RWPE2 (cell line): ENCODE results near the gene SLIT3.

Experiments used
- ATAC-seq: fragments of 200-7000 bp; cut with Tn5 transposase; 3 replicates; pipeline ENCODE4 v1.9.1; 2021; ENCODE audit warnings: low read depth
- DNase-seq: peaks from one replicate; pipeline ENCODE4 v3.0.0-alpha.2; 2020; ENCODE audit warnings: low spot score
- H3K27ac ChIP-seq: fragments of 450-650 bp; 2 replicates; pipeline ENCODE4 v1.5.1; 2017; ENCODE audit warnings: mild to moderate bottlenecking; ENCODE audit not compliant: poor library complexity, severe bottlenecking
- H3K27me3 ChIP-seq: fragments of 250-450 bp; sonication (Bioruptor Pico); 2 replicates; pipeline ENCODE4 v1.5.1; 2021; ENCODE audit warnings: mild to moderate bottlenecking, moderate library complexity; ENCODE audit not compliant: insufficient read depth, poor library complexity, severe bottlenecking
- H3K36me3 ChIP-seq: fragments of 250-450 bp; sonication (Bioruptor Pico); 2 replicates; pipeline ENCODE4 v1.5.1; 2020; ENCODE audit warnings: low read depth, mild to moderate bottlenecking, moderate library complexity
- H3K4me1 ChIP-seq: fragments of 250-450 bp; sonication (Bioruptor Pico); 2 replicates; pipeline ENCODE4 v1.5.1; 2021; ENCODE audit warnings: mild to moderate bottlenecking, moderate library complexity; ENCODE audit not compliant: insufficient read depth, poor library complexity, severe bottlenecking
- H3K4me3 ChIP-seq: fragments of 250-450 bp; sonication (Bioruptor Pico); 2 replicates; pipeline ENCODE4 v1.5.1; 2021; ENCODE audit warnings: mild to moderate bottlenecking, moderate library complexity; ENCODE audit not compliant: severe bottlenecking
- H3K9me3 ChIP-seq: fragments of 250-450 bp; sonication (Bioruptor Pico); 2 replicates; pipeline ENCODE4 v1.5.1; 2021; ENCODE audit warnings: mild to moderate bottlenecking, moderate library complexity; ENCODE audit not compliant: severe bottlenecking
- TF ChIP-seq, protein P1 (sequence below): fragments of 450-650 bp; IDR thresholded peaks from one replicate; pipeline ENCODE4 v1.5.1; 2017; ENCODE audit warnings: mild to moderate bottlenecking, moderate library complexity; ENCODE audit not compliant: poor library complexity, severe bottlenecking

Gene SLIT3

GRCh38 chr5:168765086-168765550, 535.8 kb downstream of the SLIT3 start:
- H3K27me3 ChIP-seq: no peaks in the 10 kb centered on the region
- no peak overlapping the region for H3K27ac ChIP-seq
- no peaks in the 10 kb centered on the region for H3K9me3 ChIP-seq
- no peaks in the 10 kb centered on the region for H3K4me1 ChIP-seq
- no peaks in the 10 kb centered on the region for H3K36me3 ChIP-seq
- no peak overlapping the region for H3K4me3 ChIP-seq
- DNase-seq (no peak), ATAC-seq (no peak)
- TF ChIP-seq, protein P1, sequence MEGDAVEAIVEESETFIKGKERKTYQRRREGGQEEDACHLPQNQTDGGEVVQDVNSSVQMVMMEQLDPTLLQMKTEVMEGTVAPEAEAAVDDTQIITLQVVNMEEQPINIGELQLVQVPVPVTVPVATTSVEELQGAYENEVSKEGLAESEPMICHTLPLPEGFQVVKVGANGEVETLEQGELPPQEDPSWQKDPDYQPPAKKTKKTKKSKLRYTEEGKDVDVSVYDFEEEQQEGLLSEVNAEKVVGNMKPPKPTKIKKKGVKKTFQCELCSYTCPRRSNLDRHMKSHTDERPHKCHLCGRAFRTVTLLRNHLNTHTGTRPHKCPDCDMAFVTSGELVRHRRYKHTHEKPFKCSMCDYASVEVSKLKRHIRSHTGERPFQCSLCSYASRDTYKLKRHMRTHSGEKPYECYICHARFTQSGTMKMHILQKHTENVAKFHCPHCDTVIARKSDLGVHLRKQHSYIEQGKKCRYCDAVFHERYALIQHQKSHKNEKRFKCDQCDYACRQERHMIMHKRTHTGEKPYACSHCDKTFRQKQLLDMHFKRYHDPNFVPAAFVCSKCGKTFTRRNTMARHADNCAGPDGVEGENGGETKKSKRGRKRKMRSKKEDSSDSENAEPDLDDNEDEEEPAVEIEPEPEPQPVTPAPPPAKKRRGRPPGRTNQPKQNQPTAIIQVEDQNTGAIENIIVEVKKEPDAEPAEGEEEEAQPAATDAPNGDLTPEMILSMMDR: no peak

GRCh38 chr5:168756453-168757391, 544.2 kb downstream of the SLIT3 start:
- Histone ChIP-seq H3K36me3 (no peaks in the 10 kb centered on the region), H3K27ac (no peak overlapping the region), H3K4me1 (no peaks in the 10 kb centered on the region), H3K4me3 (no peak overlapping the region), H3K9me3 (no peaks in the 10 kb centered on the region), H3K27me3 (no peaks in the 10 kb centered on the region)
- no peak for ATAC-seq
- TF ChIP-seq, protein P1: no peak
- no peak for DNase-seq

DNA sequence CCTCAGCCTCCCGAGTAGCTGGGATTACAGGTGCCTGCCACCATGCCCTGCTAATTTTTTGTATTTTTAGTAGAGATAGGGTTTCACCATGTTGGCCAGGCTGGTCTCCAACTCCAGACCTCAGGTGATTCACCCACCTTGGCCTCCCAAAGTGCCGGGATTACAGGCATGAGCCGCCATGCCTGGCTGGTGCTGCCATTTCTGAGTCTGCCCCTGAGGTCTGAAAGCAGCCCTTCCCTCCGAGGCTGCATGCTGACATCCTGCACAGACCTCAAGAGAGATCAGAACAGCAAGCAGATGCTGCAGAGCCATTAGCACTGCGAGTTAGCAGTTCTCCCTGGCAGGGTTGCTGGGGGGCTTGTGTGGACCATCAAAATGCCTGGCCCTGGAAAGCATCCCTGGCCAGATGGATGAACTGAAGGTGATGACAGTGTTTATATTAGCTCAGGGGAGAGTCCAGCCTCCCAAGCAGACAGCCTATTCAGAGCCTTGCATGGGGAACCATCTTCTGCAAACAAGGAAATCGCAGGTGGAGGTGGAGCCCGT, 545.3 kb downstream of the SLIT3 start:
- H3K4me3 ChIP-seq: no peak overlapping the region
- no peaks in the 10 kb centered on the region for H3K27me3 ChIP-seq
- H3K27ac ChIP-seq: no peak overlapping the region
- DNase-seq (peak; percentile 40), ATAC-seq (no peak)
- TF ChIP-seq, protein P1: no peak
- no peaks in the 10 kb centered on the region for H3K9me3 ChIP-seq
- H3K4me1 ChIP-seq: no peaks in the 10 kb centered on the region
- H3K36me3 ChIP-seq: no peaks in the 10 kb centered on the region

- DNase-seq (peak; percentile 60), ATAC-seq (no peak)
- TF ChIP-seq, protein P1: no peak
- H3K4me3 ChIP-seq: no peak overlapping the region
- H3K4me1 ChIP-seq: no peaks in the 10 kb centered on the region
- H3K27ac ChIP-seq: no peak overlapping the region
- H3K36me3 ChIP-seq: no peaks in the 10 kb centered on the region
- H3K9me3 ChIP-seq: no peaks in the 10 kb centered on the region
- no peaks in the 10 kb centered on the region for H3K27me3 ChIP-seq
These were observed 547.2 kb downstream of the SLIT3 start for GRCh38 chr5:168753691-168754254.
